ENCODE data around the gene GAD1.

DNA sequence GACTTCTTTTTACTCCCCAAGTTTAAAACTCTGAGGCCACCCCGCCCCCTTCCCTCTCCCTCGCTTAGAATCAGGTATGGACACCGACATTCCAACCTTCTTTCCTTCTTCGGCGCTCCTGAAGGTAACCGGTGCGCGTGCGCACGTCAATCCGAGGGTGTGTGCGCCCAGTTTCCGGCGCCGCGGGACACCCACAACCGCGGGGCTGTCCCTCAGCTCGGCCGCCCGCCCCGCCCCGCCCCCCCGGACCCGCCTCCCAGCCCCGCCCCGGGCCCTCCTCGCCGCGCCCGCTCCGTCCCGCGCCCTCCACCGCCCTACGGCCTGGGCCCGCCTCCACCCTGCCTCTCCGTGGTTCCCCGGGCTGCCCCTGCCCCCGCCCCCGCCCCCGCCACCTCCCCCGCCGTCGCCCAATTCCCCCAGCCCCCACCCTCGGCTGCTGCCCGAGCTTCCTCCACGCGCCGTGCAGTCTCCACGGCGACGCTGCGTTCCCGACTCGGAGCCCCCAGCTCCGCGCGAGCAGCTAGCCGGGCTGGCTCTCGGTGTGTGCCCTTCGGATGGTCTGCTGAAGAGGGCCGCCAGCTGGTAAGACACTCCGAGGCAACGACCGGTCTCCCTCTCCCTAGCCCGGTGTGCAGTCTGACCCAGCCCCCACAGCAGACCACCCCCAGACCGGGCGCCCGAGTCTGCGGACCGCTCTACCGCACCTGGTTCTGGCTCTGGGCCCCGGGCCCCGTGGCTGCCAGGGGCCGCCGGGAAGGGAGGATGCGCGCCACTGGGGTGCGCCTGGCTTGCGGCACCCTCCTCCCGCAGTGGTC lies 45.9 kb upstream of the GAD1 start:
- TF ChIP-seq, protein P1, sequence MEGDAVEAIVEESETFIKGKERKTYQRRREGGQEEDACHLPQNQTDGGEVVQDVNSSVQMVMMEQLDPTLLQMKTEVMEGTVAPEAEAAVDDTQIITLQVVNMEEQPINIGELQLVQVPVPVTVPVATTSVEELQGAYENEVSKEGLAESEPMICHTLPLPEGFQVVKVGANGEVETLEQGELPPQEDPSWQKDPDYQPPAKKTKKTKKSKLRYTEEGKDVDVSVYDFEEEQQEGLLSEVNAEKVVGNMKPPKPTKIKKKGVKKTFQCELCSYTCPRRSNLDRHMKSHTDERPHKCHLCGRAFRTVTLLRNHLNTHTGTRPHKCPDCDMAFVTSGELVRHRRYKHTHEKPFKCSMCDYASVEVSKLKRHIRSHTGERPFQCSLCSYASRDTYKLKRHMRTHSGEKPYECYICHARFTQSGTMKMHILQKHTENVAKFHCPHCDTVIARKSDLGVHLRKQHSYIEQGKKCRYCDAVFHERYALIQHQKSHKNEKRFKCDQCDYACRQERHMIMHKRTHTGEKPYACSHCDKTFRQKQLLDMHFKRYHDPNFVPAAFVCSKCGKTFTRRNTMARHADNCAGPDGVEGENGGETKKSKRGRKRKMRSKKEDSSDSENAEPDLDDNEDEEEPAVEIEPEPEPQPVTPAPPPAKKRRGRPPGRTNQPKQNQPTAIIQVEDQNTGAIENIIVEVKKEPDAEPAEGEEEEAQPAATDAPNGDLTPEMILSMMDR (IDR thresholded peaks at IDR 0.05): peak in 1 of 3 experiments; percentile 11
- TF ChIP-seq POLR2AphosphoS5 (IDR thresholded peaks at IDR 0.05) (peak; percentile 34 to 47), POLR2A (IDR thresholded peaks at IDR 0.05; ENCODE audit: low read depth) (no peak)
